Astrocyte (in vitro differentiated cells and primary cell): ENCODE data around the gene NUP98. TPM values are rescaled to one million over a fixed set of nuclear protein-coding genes. Genes with fewer than 3 reads are reported as not detected.
"Not testable (repeated sequence)": the region's sequence is repeated elsewhere in the genome, so short reads cannot be mapped to it uniquely, and the experiment has no call there.

Experiments used
- DNase-seq: peaks from one replicate; pipeline ENCODE4 v3.0.0-alpha.2; 2010; ENCODE audit warnings: low read depth
- FAIRE-seq: peaks from 2 replicates; lab custom pipeline; 2011; peaks lifted over from hg19 to GRCh38; lab: Jason Lieb, UNC
- H2AFZ ChIP-seq: 2 replicates; pipeline ENCODE4 v1.6.0; 2012; ENCODE audit warnings: low read depth, low read length, inconsistent platforms
- H3K27ac ChIP-seq: 2 replicates; pipeline ENCODE4 v1.5.1; 2011; ENCODE audit warnings: low read depth, low read length, inconsistent platforms
- H3K27me3 ChIP-seq: 2 replicates; pipeline ENCODE4 v1.6.0; 2011; ENCODE audit warnings: low read length, inconsistent platforms; ENCODE audit not compliant: insufficient read depth
- H3K36me3 ChIP-seq: 2 replicates; pipeline ENCODE4 v1.5.1; 2011; ENCODE audit warnings: low read length, inconsistent platforms; ENCODE audit not compliant: insufficient read depth
- H3K4me1 ChIP-seq: 2 replicates; pipeline ENCODE4 v1.5.1; 2011; ENCODE audit warnings: low read length, inconsistent platforms; ENCODE audit not compliant: insufficient read depth
- H3K4me2 ChIP-seq: 2 replicates; pipeline ENCODE4 v1.6.0; 2012; ENCODE audit warnings: low read length, inconsistent platforms
- H3K4me3 ChIP-seq: 2 replicates; pipeline ENCODE4 v1.5.1; 2011; ENCODE audit warnings: low read depth, mild to moderate bottlenecking, low read length, inconsistent platforms; ENCODE audit not compliant: insufficient read depth
- H3K79me2 ChIP-seq: 2 replicates; pipeline ENCODE4 v1.6.0; 2012; ENCODE audit warnings: mild to moderate bottlenecking, low read length, inconsistent platforms; ENCODE audit not compliant: insufficient read depth
- H3K9ac ChIP-seq: 2 replicates; pipeline ENCODE4 v1.6.0; 2012; ENCODE audit warnings: mild to moderate bottlenecking, low read length, inconsistent platforms
- H3K9me3 ChIP-seq: 2 replicates; pipeline ENCODE4 v1.5.1; 2012; ENCODE audit warnings: low read depth, mild to moderate bottlenecking, low read length, inconsistent platforms; ENCODE audit not compliant: insufficient read depth
- H4K20me1 ChIP-seq: 2 replicates; pipeline ENCODE4 v1.6.0; 2012; ENCODE audit warnings: low read length, inconsistent platforms; ENCODE audit not compliant: insufficient read depth
- H3K27ac Mint-ChIP-seq: one replicate; pipeline ENCODE4 v1.8.0; 2021; ENCODE audit warnings: mild to moderate bottlenecking, mixed read lengths; ENCODE audit not compliant: unreplicated experiment
- H3K27me3 Mint-ChIP-seq: one replicate; pipeline ENCODE4 v1.8.0; 2021; ENCODE audit warnings: low read depth, mixed read lengths; ENCODE audit not compliant: unreplicated experiment
- H3K36me3 Mint-ChIP-seq: one replicate; pipeline ENCODE4 v1.8.0; 2021; ENCODE audit warnings: low read depth, mixed read lengths; ENCODE audit not compliant: unreplicated experiment
- H3K4me1 Mint-ChIP-seq: one replicate; pipeline ENCODE4 v1.8.0; 2021; ENCODE audit warnings: low read depth, mixed read lengths; ENCODE audit not compliant: unreplicated experiment
- H3K4me3 Mint-ChIP-seq: one replicate; pipeline ENCODE4 v1.8.0; 2021; ENCODE audit warnings: mild to moderate bottlenecking, moderate library complexity, mixed read lengths; ENCODE audit not compliant: unreplicated experiment
- H3K9me3 Mint-ChIP-seq: one replicate; pipeline ENCODE4 v1.8.0; 2021; ENCODE audit warnings: mild to moderate bottlenecking, mixed read lengths; ENCODE audit not compliant: unreplicated experiment
- EZH2 ChIP-seq: IDR thresholded peaks from 2 replicates; pipeline ENCODE4 v1.6.1; 2012; ENCODE audit warnings: mild to moderate bottlenecking, low read length, inconsistent platforms; ENCODE audit not compliant: insufficient read depth
- total RNA-seq: library from RNA; stranded (reverse); gene quantifications from 2 replicates; pipeline ENCODE4 v1.2.1, GENCODE V29; 2021
- TF ChIP-seq, protein P1 (sequence below): IDR thresholded peaks from 2 replicates; pipeline ENCODE4 v1.5.1; 2011; ENCODE audit warnings: low read depth, mild to moderate bottlenecking, inconsistent platforms, low read length, moderate library complexity; ENCODE audit not compliant: insufficient read depth

NUP98 gene
- total RNA-seq, 1 donor from 2014 or later: 81.2 TPM

DNA sequence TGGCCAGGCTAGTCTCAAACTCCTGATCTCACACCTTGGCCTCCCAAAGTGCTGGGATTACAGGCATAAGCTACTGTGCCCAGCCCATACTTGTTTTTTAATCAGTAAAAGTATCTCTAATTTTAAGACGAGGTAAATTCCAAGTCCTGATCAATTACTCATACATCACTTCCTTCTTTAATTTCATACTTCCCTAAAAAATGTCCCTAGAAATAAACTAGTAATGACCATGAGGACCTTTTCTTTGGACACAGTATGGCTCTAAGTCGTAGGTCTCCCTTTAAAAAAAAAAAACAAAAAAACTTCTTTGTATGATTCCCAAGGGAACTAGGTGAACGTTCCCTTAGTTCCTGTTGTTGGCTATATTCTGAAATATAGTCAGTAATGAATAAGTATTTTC, 29.8 kb downstream of the NUP98 start:
- Histone ChIP-seq H3K4me1 (no peaks in the 10 kb centered on the region), H3K79me2 (peaks cover 8% of the 10 kb centered on the region), H3K4me3 (no peak overlapping the region), H4K20me1 (peaks cover 5% of the 10 kb centered on the region), H2AFZ (no peak overlapping the region), H3K9ac (no peak overlapping the region), H3K4me2 (no peak overlapping the region), H3K9me3 (no peaks in the 10 kb centered on the region), H3K36me3 (peaks cover 66% of the 10 kb centered on the region), H3K27ac (no peak overlapping the region), H3K27me3 (no peaks in the 10 kb centered on the region)
- Mint-ChIP-seq H3K4me3 (no peak overlapping the region), H3K27ac (no peak overlapping the region), H3K9me3 (no peaks in the 10 kb centered on the region), H3K4me1 (no peaks in the 10 kb centered on the region), H3K27me3 (no peaks in the 10 kb centered on the region), H3K36me3 (peaks cover 16% of the 10 kb centered on the region)
- no peak for TF ChIP-seq EZH2
- TF ChIP-seq, protein P1, sequence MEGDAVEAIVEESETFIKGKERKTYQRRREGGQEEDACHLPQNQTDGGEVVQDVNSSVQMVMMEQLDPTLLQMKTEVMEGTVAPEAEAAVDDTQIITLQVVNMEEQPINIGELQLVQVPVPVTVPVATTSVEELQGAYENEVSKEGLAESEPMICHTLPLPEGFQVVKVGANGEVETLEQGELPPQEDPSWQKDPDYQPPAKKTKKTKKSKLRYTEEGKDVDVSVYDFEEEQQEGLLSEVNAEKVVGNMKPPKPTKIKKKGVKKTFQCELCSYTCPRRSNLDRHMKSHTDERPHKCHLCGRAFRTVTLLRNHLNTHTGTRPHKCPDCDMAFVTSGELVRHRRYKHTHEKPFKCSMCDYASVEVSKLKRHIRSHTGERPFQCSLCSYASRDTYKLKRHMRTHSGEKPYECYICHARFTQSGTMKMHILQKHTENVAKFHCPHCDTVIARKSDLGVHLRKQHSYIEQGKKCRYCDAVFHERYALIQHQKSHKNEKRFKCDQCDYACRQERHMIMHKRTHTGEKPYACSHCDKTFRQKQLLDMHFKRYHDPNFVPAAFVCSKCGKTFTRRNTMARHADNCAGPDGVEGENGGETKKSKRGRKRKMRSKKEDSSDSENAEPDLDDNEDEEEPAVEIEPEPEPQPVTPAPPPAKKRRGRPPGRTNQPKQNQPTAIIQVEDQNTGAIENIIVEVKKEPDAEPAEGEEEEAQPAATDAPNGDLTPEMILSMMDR: no peak
- FAIRE-seq (no peak), DNase-seq (no peak)

- not testable (repeated sequence) for H3K27ac ChIP-seq, FAIRE-seq, H3K4me1 ChIP-seq, H3K27ac Mint-ChIP-seq, H3K9me3 Mint-ChIP-seq, H2AFZ ChIP-seq, H3K4me2 ChIP-seq, H3K4me1 Mint-ChIP-seq, H4K20me1 ChIP-seq, H3K4me3 ChIP-seq, H3K9me3 ChIP-seq, H3K27me3 Mint-ChIP-seq, DNase-seq, H3K27me3 ChIP-seq, H3K9ac ChIP-seq, H3K4me3 Mint-ChIP-seq
- H3K79me2 ChIP-seq: peaks cover 11% of the 10 kb centered on the region
- peaks cover 16% of the 10 kb centered on the region for H3K36me3 Mint-ChIP-seq
- peaks cover 65% of the 10 kb centered on the region for H3K36me3 ChIP-seq
Measured at GRCh38 chr11:3766836-3767235, 30.5 kb downstream of the NUP98 start.

DNA sequence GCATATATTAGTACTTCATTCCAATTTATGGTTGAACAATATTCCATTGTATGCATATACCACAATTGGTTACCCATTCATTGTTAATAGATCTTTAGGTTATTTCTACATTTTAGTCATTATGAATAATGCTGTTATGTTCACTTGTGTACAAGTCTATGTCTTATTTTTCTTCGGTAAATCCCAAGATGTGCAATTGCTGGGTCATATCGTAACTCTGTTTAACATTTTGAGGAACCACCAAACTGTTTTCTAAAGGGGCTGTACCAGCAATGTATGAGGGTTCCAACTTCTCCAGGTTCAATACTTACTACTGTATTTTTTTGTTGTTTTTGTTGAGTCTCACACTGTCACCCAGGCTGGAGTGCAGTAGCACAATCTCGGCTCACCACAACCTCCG, 33.1 kb downstream of the NUP98 start:
- H3K4me2 ChIP-seq: no peak overlapping the region
- FAIRE-seq: no peak
- H3K4me1 ChIP-seq: no peaks in the 10 kb centered on the region
- H3K27me3 ChIP-seq: no peaks in the 10 kb centered on the region
- H2AFZ ChIP-seq: no peak overlapping the region
- no peaks in the 10 kb centered on the region for H3K27me3 Mint-ChIP-seq
- H3K36me3 ChIP-seq: peaks cover 60% of the 10 kb centered on the region
- H3K4me3 Mint-ChIP-seq: no peak overlapping the region
- H3K4me3 ChIP-seq: no peak overlapping the region
- peaks cover 11% of the 10 kb centered on the region for H3K36me3 Mint-ChIP-seq
- H3K27ac ChIP-seq: no peak overlapping the region
- no peak for TF ChIP-seq EZH2
- TF ChIP-seq, protein P1: no peak
- no peak for DNase-seq
- no peak overlapping the region for H3K27ac Mint-ChIP-seq
- H3K9ac ChIP-seq: no peak overlapping the region
- no peaks in the 10 kb centered on the region for H3K9me3 Mint-ChIP-seq
- H3K9me3 ChIP-seq: no peaks in the 10 kb centered on the region
- H3K79me2 ChIP-seq: peaks cover 9% of the 10 kb centered on the region
- no peaks in the 10 kb centered on the region for H3K4me1 Mint-ChIP-seq
- peaks cover 11% of the 10 kb centered on the region for H4K20me1 ChIP-seq
